Stimulated activated memory B cell treated with anti-CD40 and anti-IgM and Interleukin-4, amounts not matched to agents 10 μg/mL and 1 μg/mL and 100 μg/mL, for 72 hours (primary cell): ENCODE results near the gene USP15.
"Not testable (repeated sequence)": the region's sequence is repeated elsewhere in the genome, so short reads cannot be mapped to it uniquely, and the experiment has no call there.

Experiments
- ATAC-seq: fragments of 150-1000 bp; cut with Tn5 transposase; 2 replicates; pipeline ENCODE4 v1.10.0; 2021
- H3K27ac Mint-ChIP-seq: one replicate; pipeline ENCODE4 v1.8.0; 2022; ENCODE audit warnings: mild to moderate bottlenecking, mixed read lengths
- H3K27me3 Mint-ChIP-seq: one replicate; pipeline ENCODE4 v1.8.0; 2022; ENCODE audit warnings: mixed read lengths
- H3K36me3 Mint-ChIP-seq: one replicate; pipeline ENCODE4 v1.8.0; 2022; ENCODE audit warnings: mixed read lengths
- H3K4me1 Mint-ChIP-seq: one replicate; pipeline ENCODE4 v1.8.0; 2022; ENCODE audit warnings: mixed read lengths
- H3K4me3 Mint-ChIP-seq: one replicate; pipeline ENCODE4 v1.8.0; 2022; ENCODE audit warnings: mild to moderate bottlenecking, moderate library complexity, mixed read lengths
- H3K9me3 Mint-ChIP-seq: one replicate; pipeline ENCODE4 v1.8.0; 2022; ENCODE audit warnings: mixed read lengths

Gene USP15

GRCh38 chr12:62313727-62314380 is 53.6 kb downstream of the USP15 start:
- peaks cover 9% of the 10 kb centered on the region for H3K9me3 Mint-ChIP-seq
- H3K36me3 Mint-ChIP-seq = peaks cover 37% of the 10 kb centered on the region
- H3K4me3 Mint-ChIP-seq = no peak overlapping the region
- no peak overlapping the region for H3K27ac Mint-ChIP-seq
- H3K4me1 Mint-ChIP-seq = peaks cover 37% of the 10 kb centered on the region
- no peak for ATAC-seq
- no peaks in the 10 kb centered on the region for H3K27me3 Mint-ChIP-seq

- Mint-ChIP-seq H3K9me3 (peaks cover 11% of the 10 kb centered on the region), H3K27me3 (no peaks in the 10 kb centered on the region), H3K36me3 (peaks cover 36% of the 10 kb centered on the region), H3K4me1 (peaks cover 27% of the 10 kb centered on the region), H3K27ac (no peak overlapping the region), H3K4me3 (no peak overlapping the region)
- ATAC-seq = no peak
Observed at GRCh38 chr12:62317017-62317416, 56.8 kb downstream of the USP15 start.

- peaks cover 35% of the 10 kb centered on the region for H3K4me1 Mint-ChIP-seq
- peaks cover 11% of the 10 kb centered on the region for H3K9me3 Mint-ChIP-seq
- no peaks in the 10 kb centered on the region for H3K27me3 Mint-ChIP-seq
- ATAC-seq = no peak
- H3K27ac Mint-ChIP-seq = peak overlapping the region; percentile 57
- H3K4me3 Mint-ChIP-seq = no peak overlapping the region
- H3K36me3 Mint-ChIP-seq = peaks cover 48% of the 10 kb centered on the region
Observed at GRCh38 chr12:62319058-62319457, 58.9 kb downstream of the USP15 start.

GRCh38 chr12:62320054-62320453 is 59.9 kb downstream of the USP15 start:
- no peaks in the 10 kb centered on the region for H3K27me3 Mint-ChIP-seq
- peaks cover 35% of the 10 kb centered on the region for H3K4me1 Mint-ChIP-seq
- H3K9me3 Mint-ChIP-seq = peaks cover 11% of the 10 kb centered on the region
- H3K36me3 Mint-ChIP-seq = peaks cover 48% of the 10 kb centered on the region
- H3K4me3 Mint-ChIP-seq = no peak overlapping the region
- ATAC-seq = no peak
- H3K27ac Mint-ChIP-seq = no peak overlapping the region

- Mint-ChIP-seq H3K4me1 (peaks cover 36% of the 10 kb centered on the region), H3K36me3 (peaks cover 38% of the 10 kb centered on the region), H3K4me3 (no peak overlapping the region), H3K27ac (no peak overlapping the region), H3K27me3 (no peaks in the 10 kb centered on the region), H3K9me3 (peaks cover 6% of the 10 kb centered on the region)
- ATAC-seq = no peak
Observed at GRCh38 chr12:62323386-62323785, 63.2 kb downstream of the USP15 start.

GRCh38 chr12:62328296-62328921 is 68.2 kb downstream of the USP15 start:
- no peaks in the 10 kb centered on the region for H3K9me3 Mint-ChIP-seq
- H3K36me3 Mint-ChIP-seq = peaks cover 31% of the 10 kb centered on the region
- H3K27ac Mint-ChIP-seq = no peak overlapping the region
- H3K4me1 Mint-ChIP-seq = peaks cover 19% of the 10 kb centered on the region
- no peaks in the 10 kb centered on the region for H3K27me3 Mint-ChIP-seq
- H3K4me3 Mint-ChIP-seq = no peak overlapping the region
- ATAC-seq = no peak

GRCh38 chr12:62331306-62331705 is 71.1 kb downstream of the USP15 start:
- ATAC-seq = peak; percentile 45
- Mint-ChIP-seq H3K9me3 (peaks cover 3% of the 10 kb centered on the region), H3K27me3 (no peaks in the 10 kb centered on the region), H3K27ac (no peak overlapping the region), H3K4me1 (peaks cover 34% of the 10 kb centered on the region), H3K36me3 (peaks cover 57% of the 10 kb centered on the region), H3K4me3 (no peak overlapping the region)

- H3K9me3 Mint-ChIP-seq = peaks cover 6% of the 10 kb centered on the region
- H3K36me3 Mint-ChIP-seq = peaks cover 68% of the 10 kb centered on the region
- ATAC-seq = no peak
- no peak overlapping the region for H3K27ac Mint-ChIP-seq
- H3K4me1 Mint-ChIP-seq = peaks cover 34% of the 10 kb centered on the region
- H3K27me3 Mint-ChIP-seq = no peaks in the 10 kb centered on the region
- no peak overlapping the region for H3K4me3 Mint-ChIP-seq
Observed at GRCh38 chr12:62332598-62332997, 72.4 kb downstream of the USP15 start.

GRCh38 chr12:62335057-62335456 is 74.9 kb downstream of the USP15 start:
- Mint-ChIP-seq H3K27ac (peak overlapping the region; percentile 24), H3K4me3 (no peak overlapping the region), H3K4me1 (peaks cover 39% of the 10 kb centered on the region), H3K27me3 (no peaks in the 10 kb centered on the region), H3K36me3 (peaks cover 77% of the 10 kb centered on the region), H3K9me3 (peaks cover 14% of the 10 kb centered on the region)
- no peak for ATAC-seq

- Mint-ChIP-seq H3K36me3 (peaks cover 81% of the 10 kb centered on the region), H3K9me3 (peaks cover 14% of the 10 kb centered on the region), H3K27me3 (no peaks in the 10 kb centered on the region), H3K27ac (peak overlapping the region; percentile 24), H3K4me3 (no peak overlapping the region), H3K4me1 (peaks cover 44% of the 10 kb centered on the region)
- no peak for ATAC-seq
Observed at GRCh38 chr12:62335796-62336195, 75.6 kb downstream of the USP15 start.

GRCh38 chr12:62337643-62338042 is 77.4 kb downstream of the USP15 start:
- H3K4me3 Mint-ChIP-seq, ATAC-seq, H3K27me3 Mint-ChIP-seq, H3K27ac Mint-ChIP-seq: not testable (repeated sequence)
- Mint-ChIP-seq H3K9me3 (peaks cover 14% of the 10 kb centered on the region), H3K36me3 (peaks cover 91% of the 10 kb centered on the region), H3K4me1 (peaks cover 55% of the 10 kb centered on the region)

- Mint-ChIP-seq H3K36me3 (peaks cover 83% of the 10 kb centered on the region), H3K4me1 (peaks cover 55% of the 10 kb centered on the region)
- H3K27me3 Mint-ChIP-seq, H3K4me3 Mint-ChIP-seq, ATAC-seq, H3K27ac Mint-ChIP-seq, H3K9me3 Mint-ChIP-seq: not testable (repeated sequence)
Observed at GRCh38 chr12:62342614-62343303, 82.6 kb downstream of the USP15 start.

GRCh38 chr12:62343304-62344120 is 83.3 kb downstream of the USP15 start:
- H3K4me3 Mint-ChIP-seq, H3K27me3 Mint-ChIP-seq, H3K27ac Mint-ChIP-seq, H3K9me3 Mint-ChIP-seq, ATAC-seq: not testable (repeated sequence)
- Mint-ChIP-seq H3K4me1 (peaks cover 54% of the 10 kb centered on the region), H3K36me3 (peaks cover 76% of the 10 kb centered on the region)

- not testable (repeated sequence) for H3K27me3 Mint-ChIP-seq, H3K9me3 Mint-ChIP-seq, H3K4me3 Mint-ChIP-seq, H3K27ac Mint-ChIP-seq, ATAC-seq
- H3K4me1 Mint-ChIP-seq = peaks cover 40% of the 10 kb centered on the region
- peaks cover 65% of the 10 kb centered on the region for H3K36me3 Mint-ChIP-seq
Observed at GRCh38 chr12:62344731-62345556, 84.7 kb downstream of the USP15 start.
